Measurements from ENCODE around the gene SLC46A3.

The SLC46A3 gene

DNA sequence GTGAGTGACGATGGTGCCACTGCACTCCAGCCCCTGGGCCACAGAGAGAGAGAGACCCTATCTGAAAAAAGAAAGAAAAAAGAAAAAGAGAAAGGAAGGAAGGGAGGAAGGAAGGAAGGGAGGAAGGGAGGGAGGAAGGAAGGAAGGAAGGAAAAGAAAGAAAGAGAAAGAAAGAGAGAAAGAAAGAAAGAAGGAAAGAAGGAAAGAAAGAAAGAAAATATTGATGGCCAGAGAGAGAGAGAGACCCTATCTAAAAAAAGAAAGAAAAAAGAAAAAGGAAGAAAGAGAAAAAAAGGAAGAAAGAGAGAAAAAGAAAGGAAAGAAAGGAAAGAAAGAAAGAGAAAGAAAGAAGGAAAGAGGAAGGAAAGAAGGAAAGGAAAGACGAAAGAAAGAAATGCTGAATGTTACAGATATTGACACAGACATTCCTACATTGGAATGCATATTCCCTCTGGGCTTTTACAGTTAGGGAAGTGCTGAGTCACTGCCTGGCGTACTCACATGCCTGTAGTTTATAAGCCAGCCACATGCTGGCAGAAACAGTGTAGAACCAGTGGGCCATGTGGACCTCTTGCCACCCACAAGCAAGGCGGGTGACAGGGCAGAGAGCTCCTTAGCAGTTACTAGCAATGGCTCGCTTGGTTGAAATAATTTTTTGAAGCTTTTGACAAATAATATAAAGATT is 34.6 kb upstream of the SLC46A3 start:
- DNase-seq: peak; percentile 35
- Histone ChIP-seq H2AFZ (ENCODE audit: low read depth, low read length) (peak overlapping the region; percentile 57), H3K9ac (ENCODE audit: low read depth, low read length) (no peak overlapping the region; the same call in 1 of the 2 replicates), H3K27me3 (ENCODE audit: insufficient read depth, low read length, poor library complexity) (no peaks in the 10 kb centered on the region), H3K36me3 (ENCODE audit: insufficient read depth, low read length) (no peaks in the 10 kb centered on the region), H3K9me3 (ENCODE audit: insufficient read depth, low read length, severe bottlenecking) (peaks cover 6% of the 10 kb centered on the region), H4K20me1 (ENCODE audit: insufficient read depth, low read length) (no peaks in the 10 kb centered on the region), H3K4me2 (ENCODE audit: insufficient read depth, low read length) (no peak overlapping the region), H3K79me2 (ENCODE audit: insufficient read depth, low read length) (no peaks in the 10 kb centered on the region), H3K4me1 (ENCODE audit: insufficient read depth, low read length) (peaks cover 31% of the 10 kb centered on the region), H3K27ac (ENCODE audit: low read length) (peak overlapping the region; percentile 84), H3K4me3 (ENCODE audit: low read depth in 1 of 2, low read length in 2 of 2) (no peak overlapping the region)
- TF ChIP-seq EZH2 (IDR thresholded peaks at IDR 0.05; ENCODE audit: borderline replicate concordance, low read depth, low read length, severe bottlenecking): no peak
- TF ChIP-seq, protein P1, sequence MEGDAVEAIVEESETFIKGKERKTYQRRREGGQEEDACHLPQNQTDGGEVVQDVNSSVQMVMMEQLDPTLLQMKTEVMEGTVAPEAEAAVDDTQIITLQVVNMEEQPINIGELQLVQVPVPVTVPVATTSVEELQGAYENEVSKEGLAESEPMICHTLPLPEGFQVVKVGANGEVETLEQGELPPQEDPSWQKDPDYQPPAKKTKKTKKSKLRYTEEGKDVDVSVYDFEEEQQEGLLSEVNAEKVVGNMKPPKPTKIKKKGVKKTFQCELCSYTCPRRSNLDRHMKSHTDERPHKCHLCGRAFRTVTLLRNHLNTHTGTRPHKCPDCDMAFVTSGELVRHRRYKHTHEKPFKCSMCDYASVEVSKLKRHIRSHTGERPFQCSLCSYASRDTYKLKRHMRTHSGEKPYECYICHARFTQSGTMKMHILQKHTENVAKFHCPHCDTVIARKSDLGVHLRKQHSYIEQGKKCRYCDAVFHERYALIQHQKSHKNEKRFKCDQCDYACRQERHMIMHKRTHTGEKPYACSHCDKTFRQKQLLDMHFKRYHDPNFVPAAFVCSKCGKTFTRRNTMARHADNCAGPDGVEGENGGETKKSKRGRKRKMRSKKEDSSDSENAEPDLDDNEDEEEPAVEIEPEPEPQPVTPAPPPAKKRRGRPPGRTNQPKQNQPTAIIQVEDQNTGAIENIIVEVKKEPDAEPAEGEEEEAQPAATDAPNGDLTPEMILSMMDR (IDR thresholded peaks at IDR 0.05; ENCODE audit: borderline replicate concordance, extremely low read depth, low read length, poor library complexity, severe bottlenecking): peak; percentile 13
- peak; percentile 39; the same call in 2 of the 3 replicates for ATAC-seq (ENCODE audit: insufficient read depth, low read depth)

DNA sequence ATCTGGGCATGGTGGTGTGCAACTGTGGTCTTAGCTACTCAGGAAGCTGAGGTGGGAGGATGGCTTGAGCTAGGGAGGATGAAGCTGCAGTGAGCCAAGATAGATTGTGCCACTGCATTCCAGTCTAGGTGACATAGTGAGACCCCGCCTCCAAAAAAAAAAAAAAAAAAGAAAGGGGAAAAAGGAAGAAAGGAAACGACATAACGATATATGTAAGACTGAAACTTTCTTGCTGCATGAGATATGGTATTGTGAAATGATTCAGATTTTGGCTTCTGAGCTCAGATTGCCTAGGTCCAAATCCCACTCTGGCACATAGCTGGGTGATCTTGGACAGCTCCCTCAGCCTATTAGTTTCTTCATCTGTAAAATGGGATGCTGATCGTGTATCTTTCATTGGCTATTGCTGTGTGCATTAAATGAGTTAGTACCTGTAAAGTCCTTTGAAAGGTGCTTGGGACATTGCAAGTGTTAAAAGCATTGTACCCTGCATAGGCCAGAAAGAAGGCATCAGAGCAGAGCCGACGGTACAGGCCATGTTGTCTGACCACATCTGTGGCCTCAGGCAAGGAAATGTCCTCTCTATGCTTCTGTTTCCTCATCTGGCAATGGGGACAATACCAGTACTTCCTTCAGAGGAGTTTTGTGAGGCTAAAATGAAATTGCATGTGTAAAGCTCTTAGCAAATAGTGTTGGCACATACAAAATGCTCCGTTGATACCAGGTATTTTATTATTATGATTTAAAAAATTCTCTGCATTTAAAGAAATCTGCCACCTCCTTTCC is 32.6 kb upstream of the SLC46A3 start:
- Histone ChIP-seq H3K36me3 (ENCODE audit: insufficient read depth, low read length) (no peaks in the 10 kb centered on the region), H3K9me3 (ENCODE audit: insufficient read depth, low read length, severe bottlenecking) (no peaks in the 10 kb centered on the region), H3K9ac (ENCODE audit: low read depth, low read length) (no peak overlapping the region), H3K4me2 (ENCODE audit: insufficient read depth, low read length) (no peak overlapping the region), H4K20me1 (ENCODE audit: insufficient read depth, low read length) (no peaks in the 10 kb centered on the region), H3K27ac (ENCODE audit: low read length) (no peak overlapping the region), H3K4me1 (ENCODE audit: insufficient read depth, low read length) (peaks cover 31% of the 10 kb centered on the region), H2AFZ (ENCODE audit: low read depth, low read length) (no peak overlapping the region), H3K27me3 (ENCODE audit: insufficient read depth, low read length, poor library complexity) (no peaks in the 10 kb centered on the region), H3K4me3 (ENCODE audit: low read depth in 1 of 2, low read length in 2 of 2) (no peak overlapping the region), H3K79me2 (ENCODE audit: insufficient read depth, low read length) (no peaks in the 10 kb centered on the region)
- no peak for TF ChIP-seq EZH2 (IDR thresholded peaks at IDR 0.05; ENCODE audit: borderline replicate concordance, low read depth, low read length, severe bottlenecking)
- TF ChIP-seq, protein P1 (IDR thresholded peaks at IDR 0.05; ENCODE audit: borderline replicate concordance, extremely low read depth, low read length, poor library complexity, severe bottlenecking): no peak
- ATAC-seq (ENCODE audit: insufficient read depth, low read depth) (no peak), DNase-seq (no peak)

DNA sequence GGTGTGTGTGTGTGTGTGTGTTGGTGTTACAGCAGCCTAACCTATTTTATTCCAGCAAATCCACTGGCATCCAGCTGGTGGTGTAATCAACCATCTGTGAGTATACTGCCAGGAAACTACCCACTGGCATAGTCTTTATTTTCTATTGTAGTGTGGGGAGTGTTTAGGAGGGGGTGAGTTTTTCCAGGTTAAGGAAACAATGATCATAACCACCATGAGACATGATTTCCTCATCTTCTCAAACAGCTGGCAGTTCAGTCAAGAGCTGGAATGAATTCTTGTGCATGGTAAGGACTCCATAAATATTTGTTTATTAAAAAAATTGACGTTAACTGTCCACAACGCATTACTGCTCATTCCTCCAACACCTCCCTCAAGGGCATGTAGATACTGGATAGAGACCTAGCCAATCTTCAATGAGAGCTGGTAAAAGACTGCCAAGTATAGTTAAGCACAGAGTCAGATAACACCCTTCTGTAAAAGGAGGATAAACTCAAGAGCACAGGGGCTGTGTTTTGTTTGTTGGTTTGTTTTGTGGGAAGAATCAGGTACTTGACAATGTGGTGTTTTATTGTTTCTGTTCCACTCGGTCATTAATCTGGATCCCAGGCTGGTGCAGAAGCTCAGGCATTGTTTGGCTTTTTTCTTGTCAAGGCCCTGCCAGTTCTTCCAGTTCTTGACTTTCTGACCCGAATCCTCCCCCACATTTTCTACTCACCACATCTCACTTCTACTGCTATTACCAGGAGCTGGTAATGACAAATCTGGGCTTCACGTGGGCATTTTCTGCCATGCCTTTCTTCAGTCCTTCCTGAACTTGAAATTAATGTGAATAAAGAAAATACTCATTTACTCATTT is 31.6 kb upstream of the SLC46A3 start:
- H3K79me2 ChIP-seq (ENCODE audit: insufficient read depth, low read length): no peaks in the 10 kb centered on the region
- no peak overlapping the region for H3K4me2 ChIP-seq (ENCODE audit: insufficient read depth, low read length)
- TF ChIP-seq EZH2 (IDR thresholded peaks at IDR 0.05; ENCODE audit: borderline replicate concordance, low read depth, low read length, severe bottlenecking): no peak
- TF ChIP-seq, protein P1 (IDR thresholded peaks at IDR 0.05; ENCODE audit: borderline replicate concordance, extremely low read depth, low read length, poor library complexity, severe bottlenecking): no peak
- H3K4me1 ChIP-seq (ENCODE audit: insufficient read depth, low read length): peaks cover 26% of the 10 kb centered on the region
- DNase-seq: no peak
- no peaks in the 10 kb centered on the region for H3K9me3 ChIP-seq (ENCODE audit: insufficient read depth, low read length, severe bottlenecking)
- no peak overlapping the region for H3K27ac ChIP-seq (ENCODE audit: low read length)
- no peak overlapping the region for H3K9ac ChIP-seq (ENCODE audit: low read depth, low read length)
- H3K4me3 ChIP-seq (ENCODE audit: low read depth in 1 of 2, low read length in 2 of 2): no peak overlapping the region
- no peak for ATAC-seq (ENCODE audit: insufficient read depth, low read depth)
- H3K27me3 ChIP-seq (ENCODE audit: insufficient read depth, low read length, poor library complexity): no peaks in the 10 kb centered on the region
- H4K20me1 ChIP-seq (ENCODE audit: insufficient read depth, low read length): no peaks in the 10 kb centered on the region
- H3K36me3 ChIP-seq (ENCODE audit: insufficient read depth, low read length): no peaks in the 10 kb centered on the region
- no peak overlapping the region for H2AFZ ChIP-seq (ENCODE audit: low read depth, low read length)

Data from DND-41 (cell line).